GM18951 (cell line): ENCODE data around the gene TREML1.
"Not testable (repeated sequence)": the region's sequence is repeated elsewhere in the genome, so short reads cannot be mapped to it uniquely, and the experiment has no call there.

Experiments
- POLR2A ChIP-seq: IDR thresholded peaks from 4 replicates; pipeline ENCODE4 v1.6.1; 2011; ENCODE audit warnings: mild to moderate bottlenecking; ENCODE audit not compliant: insufficient read length, insufficient read depth; ENCODE audit errors: extremely low read depth
- in situ Hi-C: fragments of 300-500 bp; cut with MboI; formaldehyde crosslinking; loops from one replicate; pipeline ENCODE4 v1.12.0; 2022; ENCODE audit warnings: low sequenced_read_pairs, mixed read lengths, inconsistent platforms; ENCODE audit not compliant: unreplicated experiment

TREML1 gene

GRCh38 chr6:41153451-41153850 is 696 bp downstream of the TREML1 start:
- no peak for TF ChIP-seq POLR2A
- in situ Hi-C loops, result no loop called here

GRCh38 chr6:41150671-41151070 is 3.5 kb downstream of the TREML1 start:
- in situ Hi-C loops, result no loop called here

DNA sequence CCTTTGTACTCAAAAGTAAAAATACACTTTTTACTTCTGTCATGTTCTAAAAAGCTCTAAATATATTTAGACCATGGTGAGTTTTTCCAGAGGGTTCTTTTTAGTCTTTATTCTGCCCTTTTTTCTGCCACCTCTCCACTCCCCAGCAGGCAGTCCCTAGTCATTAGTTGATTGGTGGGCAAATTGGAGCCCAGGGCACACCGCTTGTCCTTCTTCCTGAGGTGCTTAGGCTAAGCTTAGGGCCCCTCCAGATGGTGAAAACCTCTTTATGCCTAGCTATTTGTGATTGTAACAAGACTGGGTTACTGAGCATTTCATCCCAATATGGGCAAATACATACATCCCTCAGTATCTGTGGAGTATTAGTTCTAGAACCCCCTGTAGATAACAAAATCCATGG is 6.2 kb downstream of the TREML1 start:
- no peak for TF ChIP-seq POLR2A
- in situ Hi-C loops, result no loop called here

More at GRCh38 chr6:41150671-41151070, 3.5 kb downstream of the TREML1 start:
- no peak for TF ChIP-seq POLR2A

DNA sequence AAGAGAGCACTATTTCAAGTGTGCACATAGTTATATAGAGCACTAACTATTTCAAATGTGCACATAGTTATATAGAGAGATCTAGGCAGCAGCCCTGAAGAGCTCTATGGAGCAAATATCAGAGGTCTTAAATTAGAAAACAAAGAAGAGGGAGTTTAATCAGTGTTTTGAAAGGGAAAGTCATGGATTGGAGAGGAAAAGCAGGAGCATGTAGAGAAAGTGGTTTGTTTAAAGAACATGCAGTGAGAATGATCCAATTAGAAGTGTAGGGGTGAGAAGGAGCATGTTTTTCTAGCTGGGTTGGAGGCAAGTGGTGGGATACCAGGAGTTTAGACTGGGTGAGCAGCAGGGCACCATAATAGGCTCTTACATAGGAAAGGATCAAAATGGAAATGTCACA is 17.2 kb downstream of the TREML1 start:
- no peak for TF ChIP-seq POLR2A
- in situ Hi-C loops, result no loop called here

GRCh38 chr6:41135062-41135832 is 18.9 kb downstream of the TREML1 start:
- in situ Hi-C loops, result no loop called here
- TF ChIP-seq POLR2A, result no peak

- in situ Hi-C loops, result no loop called here
- no peak for TF ChIP-seq POLR2A
Measured at GRCh38 chr6:41132254-41132653, 21.9 kb downstream of the TREML1 start.

DNA sequence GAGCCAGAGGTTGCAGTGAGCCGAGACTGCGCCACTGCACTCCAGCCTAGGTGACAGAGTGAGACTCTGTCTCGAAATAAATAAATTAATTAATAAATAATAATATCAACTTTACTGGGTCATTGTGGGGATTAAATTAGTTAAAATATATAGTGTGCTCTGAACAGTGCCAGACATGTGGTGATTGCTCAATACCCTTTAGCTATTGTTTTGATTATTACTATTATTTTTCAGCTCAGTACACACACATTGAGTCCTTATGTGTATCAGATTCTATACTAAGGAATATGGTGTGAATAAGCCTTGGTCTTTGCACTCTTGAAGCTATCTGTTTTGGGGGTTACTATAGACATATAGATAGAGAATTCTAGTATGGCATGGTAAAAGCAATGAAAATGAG is 28.9 kb downstream of the TREML1 start:
- no peak for TF ChIP-seq POLR2A
- in situ Hi-C loops, result no loop called here

DNA sequence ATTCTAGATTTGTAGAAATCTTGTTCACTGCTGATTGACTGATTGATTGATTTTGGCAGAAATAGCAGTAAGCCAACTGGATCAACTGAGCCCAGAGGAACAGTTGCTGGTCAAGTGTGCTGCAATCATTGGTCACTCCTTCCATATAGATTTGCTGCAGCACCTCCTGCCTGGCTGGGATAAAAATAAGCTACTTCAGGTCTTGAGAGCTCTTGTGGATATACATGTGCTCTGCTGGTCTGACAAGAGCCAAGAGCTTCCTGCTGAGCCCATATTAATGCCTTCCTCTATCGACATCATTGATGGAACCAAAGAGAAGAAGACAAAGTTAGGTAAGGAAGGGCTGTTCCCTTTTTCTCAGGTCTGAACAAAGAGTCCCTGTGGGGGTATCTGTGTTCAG is 31.2 kb downstream of the TREML1 start:
- in situ Hi-C loops, result no loop called here
- TF ChIP-seq POLR2A, result no peak

DNA sequence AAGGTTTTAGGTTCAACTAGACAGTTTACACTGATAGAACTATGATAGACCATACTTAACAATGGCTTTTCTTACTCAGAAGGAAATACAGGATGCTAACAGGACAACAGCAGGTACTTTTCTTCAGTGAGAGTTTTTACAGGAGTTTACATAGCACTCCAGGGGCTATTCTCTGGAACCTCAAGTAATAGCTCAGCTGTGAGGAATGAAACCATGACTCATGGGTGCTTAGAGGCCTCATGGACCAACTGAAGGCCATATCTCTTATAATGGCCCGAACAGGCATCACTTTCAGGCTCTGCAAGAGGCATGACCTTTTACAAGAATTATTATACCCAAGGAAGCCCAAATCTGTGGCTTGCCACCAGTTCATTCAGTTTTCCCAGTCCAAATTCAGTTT is 31.8 kb downstream of the TREML1 start:
- in situ Hi-C loops, result no loop called here

DNA sequence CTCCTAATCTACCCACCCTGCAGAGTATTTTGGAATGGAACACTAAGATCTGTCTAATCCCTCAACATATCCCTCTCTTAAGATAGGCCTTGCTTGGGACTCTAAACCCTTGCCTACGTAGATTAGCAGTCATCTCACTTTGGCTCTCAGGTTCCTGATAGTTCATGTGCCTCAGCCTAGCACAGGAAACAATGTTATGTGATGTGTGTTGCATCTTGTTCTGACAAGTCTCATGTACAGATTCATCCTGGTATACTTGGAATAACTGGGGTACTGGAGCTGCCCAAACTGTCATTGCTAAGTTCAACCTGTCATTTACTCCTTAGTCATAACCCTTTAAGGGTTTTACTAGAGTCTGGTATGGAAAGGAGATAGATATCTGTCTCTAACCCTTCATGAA is 34.1 kb downstream of the TREML1 start:
- in situ Hi-C loops, result no loop called here
- TF ChIP-seq POLR2A, result no peak

More for the DNA sequence above, 31.8 kb downstream of the TREML1 start:
- TF ChIP-seq POLR2A, result no peak

DNA sequence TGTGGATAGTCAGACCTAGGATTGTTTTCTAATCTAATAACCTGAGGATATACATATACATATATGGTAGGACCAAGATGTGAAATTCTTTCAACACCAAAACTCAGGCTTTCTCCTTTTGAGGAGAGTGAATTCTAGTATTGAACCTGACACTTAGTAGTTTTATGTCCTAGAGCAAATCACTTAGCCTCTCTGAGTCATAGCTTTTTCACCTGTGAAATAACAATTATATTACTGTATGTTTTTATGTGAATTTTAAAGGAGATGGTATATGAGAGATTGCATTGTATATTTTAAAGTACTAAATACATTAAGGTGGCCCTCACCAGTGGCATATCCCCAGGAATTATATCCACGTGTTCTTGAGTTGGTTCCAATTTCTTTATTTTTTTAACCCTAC is 34.6 kb downstream of the TREML1 start:
- TF ChIP-seq POLR2A, result no peak
- in situ Hi-C loops, result no loop called here

GRCh38 chr6:41115027-41115426 is 39.1 kb downstream of the TREML1 start:
- in situ Hi-C loops, result not testable (repeated sequence)

DNA sequence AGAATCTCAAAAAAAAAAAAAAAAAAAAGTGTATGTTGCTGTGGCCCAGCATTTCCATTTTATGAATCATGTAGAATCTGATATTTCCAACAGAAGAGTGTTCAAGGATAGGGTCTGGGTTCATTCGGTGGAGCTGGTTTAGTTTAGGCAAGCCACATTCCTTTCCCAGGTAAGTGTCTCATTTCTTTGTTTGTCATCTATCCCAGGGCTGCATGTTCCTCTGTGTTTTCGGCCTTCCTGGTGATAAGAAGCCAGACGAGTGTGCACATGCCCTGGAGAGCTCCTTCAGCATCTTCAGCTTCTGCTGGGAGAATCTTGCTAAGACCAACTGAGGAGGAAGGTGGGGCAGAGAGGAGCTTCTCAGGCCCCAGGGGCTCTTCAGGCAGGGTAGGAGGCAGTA is 43.1 kb downstream of the TREML1 start:
- in situ Hi-C loops, result no loop called here
- no peak for TF ChIP-seq POLR2A

DNA sequence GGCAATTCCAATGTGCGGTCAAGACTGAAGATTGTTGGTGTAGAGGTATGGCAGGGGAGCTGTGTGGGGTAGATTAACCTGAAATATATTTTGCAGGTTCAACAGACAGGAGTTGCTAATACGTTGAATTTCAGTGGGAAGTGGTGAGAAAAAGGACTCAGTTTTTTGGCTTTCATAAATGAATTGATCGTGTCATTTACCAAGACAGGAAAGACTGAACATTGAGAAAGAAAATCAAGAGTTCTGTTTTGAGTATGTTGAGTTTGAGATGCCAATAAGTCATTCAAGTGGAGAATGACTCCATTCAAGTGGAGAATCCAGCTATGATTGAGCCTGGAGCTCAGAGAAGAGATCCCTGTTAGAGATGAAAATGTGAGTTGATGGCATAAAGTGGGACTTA is 50.3 kb downstream of the TREML1 start:
- no peak for TF ChIP-seq POLR2A
- in situ Hi-C loops, result no loop called here

- in situ Hi-C loops, result no loop called here
- TF ChIP-seq POLR2A, result no peak
Measured at GRCh38 chr6:41100871-41101287, 53.3 kb downstream of the TREML1 start.
